HepG2 (cell line): Measurements from ENCODE around the gene ATP5PB. TPM values are rescaled to one million over a fixed set of nuclear protein-coding genes. Genes with fewer than 3 reads are reported as not detected.
A peak's percentile ranks its signal among the peaks of the same experiment; 100 is the strongest.

Experiments used
- AFF4 ChIP-seq: sonication (generic); formaldehyde crosslinking; IDR thresholded peaks from 2 replicates; pipeline ENCODE4 v1.4.0; 2020; ENCODE audit warnings: missing genetic modification reagents
- ATF4 ChIP-seq, 2 experiments: fragments of 450-650 bp in 1 of 2; sonication (generic) in 1 of 2; formaldehyde crosslinking; IDR thresholded peaks; 2 replicates each; pipeline versions ENCODE4 v1.5.0 to v1.8.0; 2020 to 2022; ENCODE audit warnings: mild to moderate bottlenecking in 1 of 2, missing genetic modification reagents in 1 of 2
- CENPBD1 ChIP-seq: sonication (generic); formaldehyde crosslinking; IDR thresholded peaks from 2 replicates; pipeline ENCODE4 v1.8.0; 2022; ENCODE audit warnings: missing genetic modification reagents, low read depth, mild to moderate bottlenecking, borderline replicate concordance
- CREB1 ChIP-seq, 2 experiments: fragments of 450-650 bp in 1 of 2; IDR thresholded peaks; 2 replicates each; pipeline ENCODE4 v1.6.1; 2016 to 2017; ENCODE audit warnings: control low read depth in 1 of 2, mild to moderate bottlenecking in 1 of 2, missing compliant biosample characterization in 1 of 2, missing genetic modification characterization in 1 of 2
- FOXP4 ChIP-seq: sonication (generic); formaldehyde crosslinking; IDR thresholded peaks from 2 replicates; pipeline ENCODE4 v1.4.0; 2020; ENCODE audit warnings: missing genetic modification reagents
- HNF1A ChIP-seq, 2 experiments: sonication (generic) in 1 of 2; formaldehyde crosslinking in 1 of 2; IDR thresholded peaks; 2 replicates each; pipeline versions ENCODE4 v1.4.0 to v1.6.1; 2016 to 2020; ENCODE audit warnings: borderline replicate concordance in 1 of 2, low read depth in 1 of 2, mild to moderate bottlenecking in 1 of 2, missing genetic modification reagents in 1 of 2
- HNF4A ChIP-seq: sonication (generic); formaldehyde crosslinking; IDR thresholded peaks from 2 replicates; pipeline ENCODE4 v1.4.0; 2020; ENCODE audit warnings: missing genetic modification reagents
- PAX8 ChIP-seq: sonication (generic); formaldehyde crosslinking; IDR thresholded peaks from 2 replicates; pipeline ENCODE4 v1.8.0; 2022; ENCODE audit warnings: mild to moderate bottlenecking, missing genetic modification reagents, borderline replicate concordance
- PRDM4 ChIP-seq: sonication (generic); formaldehyde crosslinking; IDR thresholded peaks from 2 replicates; pipeline ENCODE4 v1.9.0; 2021; ENCODE audit warnings: missing genetic modification reagents, borderline replicate concordance
- THYN1 ChIP-seq: sonication (generic); formaldehyde crosslinking; IDR thresholded peaks from 2 replicates; pipeline ENCODE4 v1.8.1; 2023; ENCODE audit warnings: low read depth, mild to moderate bottlenecking, moderate library complexity, missing genetic modification reagents, borderline replicate concordance
- ZBTB34 ChIP-seq: sonication (generic); formaldehyde crosslinking; IDR thresholded peaks from 2 replicates; pipeline ENCODE4 v1.8.0; 2022; ENCODE audit warnings: mild to moderate bottlenecking, missing genetic modification reagents
- polyA plus RNA-seq, 8 experiments: library from polyadenylated mRNA; depleted of rRNA in 3 of 8; stranded (reverse) in 7 of 8; unstranded in 1 of 8; fragments of >200 nt; fragmentation: Illumina TruSeq in 4 of 8; extraction: Trizol in 4 of 8; gene quantifications; 2 replicates each; pipeline versions ENCODE4 v1.2.1 to v1.2.3, GENCODE V29; 2011 to 2016; ENCODE audit warnings: low read depth in 4 of 8, missing spikeins in 1 of 8, mixed read lengths in 1 of 8; ENCODE audit not compliant: insufficient read depth in 1 of 8
- total RNA-seq, 5 experiments: library from RNA; depleted of rRNA; stranded (reverse); fragments of >200 nt; fragmentation: Illumina TruSeq; extraction: Trizol; gene quantifications; 2 replicates each; pipeline ENCODE4 v1.2.3, GENCODE V29; 2016; ENCODE audit warnings: low read depth in 1 of 5

ATP5PB gene
- total and polyA plus RNA-seq, 2 of the 13 experiments (the other 11 are each of a cell fraction or from before 2014, with no cell fraction given), result 297 to 541 TPM

GRCh38 chr1:111414756-111415155 lies 34.5 kb upstream of the ATP5PB start (continued):
- TF ChIP-seq PAX8 (no peak), FOXP4 (CRISPR knock-in tag) (no peak), AFF4 (CRISPR knock-in tag) (no peak), CENPBD1 (CRISPR knock-in tag) (no peak), HNF1A (IDR thresholded peaks at IDR 0.05; ENCODE audit: low read depth) (no peak), HNF1A (CRISPR knock-in tag; IDR thresholded peaks at IDR 0.05; ENCODE audit: borderline replicate concordance) (no peak), HNF4A (peak; percentile 50), PRDM4 (no peak), ZBTB34 (CRISPR knock-in tag) (no peak), THYN1 (no peak), ATF4 (CRISPR knock-in tag; IDR thresholded peaks at IDR 0.05) (no peak), CREB1 (IDR thresholded peaks at IDR 0.05) (0 out of 2 replicates have a peak, but pooled peaks have one; percentile 14), CREB1 (CRISPR knock-in tag; IDR thresholded peaks at IDR 0.05) (no peak)
